HEK293T (cell line): ENCODE measurements around the gene PBX2.

Experiments
- ARNT ChIP-seq: fragments of 450-650 bp; IDR thresholded peaks from 2 replicates; pipeline ENCODE4 v1.6.1; 2017; ENCODE audit warnings: mild to moderate bottlenecking
- BHLHE40 ChIP-seq: fragments of 450-650 bp; IDR thresholded peaks from 2 replicates; pipeline ENCODE4 v1.6.1; 2016; ENCODE audit warnings: mild to moderate bottlenecking, moderate library complexity, borderline replicate concordance
- FOXA1 ChIP-seq: fragments of 450-650 bp; IDR thresholded peaks from 2 replicates; pipeline ENCODE4 v1.6.1; 2016; ENCODE audit warnings: mild to moderate bottlenecking
- FOXK2 ChIP-seq: fragments of 450-650 bp; IDR thresholded peaks from 2 replicates; pipeline ENCODE4 v1.6.1; 2016; ENCODE audit warnings: mild to moderate bottlenecking
- FOXM1 ChIP-seq: fragments of 450-650 bp; IDR thresholded peaks from 2 replicates; pipeline ENCODE4 v1.6.1; 2017; ENCODE audit warnings: mild to moderate bottlenecking, borderline replicate concordance
- LEF1 ChIP-seq: fragments of 450-650 bp; IDR thresholded peaks from 2 replicates; pipeline ENCODE4 v1.6.1; 2017; ENCODE audit warnings: mild to moderate bottlenecking, borderline replicate concordance
- NFRKB ChIP-seq: fragments of 450-650 bp; IDR thresholded peaks from 2 replicates; pipeline ENCODE4 v1.6.1; 2016; ENCODE audit warnings: mild to moderate bottlenecking, moderate library complexity
- SP1 ChIP-seq: fragments of 450-650 bp; IDR thresholded peaks from 2 replicates; pipeline ENCODE4 v1.6.1; 2017
- SUZ12 ChIP-seq: fragments of 450-650 bp; IDR thresholded peaks from 2 replicates; pipeline ENCODE4 v1.6.1; 2016; ENCODE audit warnings: mild to moderate bottlenecking
- TARDBP ChIP-seq: fragments of 450-650 bp; IDR thresholded peaks from 2 replicates; pipeline ENCODE4 v1.6.1; 2016
- TF ChIP-seq, protein P1 (sequence below): fragments of 450-650 bp; IDR thresholded peaks from 2 replicates; pipeline ENCODE4 v1.6.1; 2016

GRCh38 chr6:32214126-32214525 is 24.1 kb upstream of the PBX2 start:
- TF ChIP-seq TARDBP (no peak), FOXA1 (no peak), SUZ12 (no peak), LEF1 (no peak), NFRKB (no peak), BHLHE40 (no peak), FOXK2 (no peak), SP1 (no peak), FOXM1 (no peak), ARNT (no peak)
- TF ChIP-seq, protein P1, sequence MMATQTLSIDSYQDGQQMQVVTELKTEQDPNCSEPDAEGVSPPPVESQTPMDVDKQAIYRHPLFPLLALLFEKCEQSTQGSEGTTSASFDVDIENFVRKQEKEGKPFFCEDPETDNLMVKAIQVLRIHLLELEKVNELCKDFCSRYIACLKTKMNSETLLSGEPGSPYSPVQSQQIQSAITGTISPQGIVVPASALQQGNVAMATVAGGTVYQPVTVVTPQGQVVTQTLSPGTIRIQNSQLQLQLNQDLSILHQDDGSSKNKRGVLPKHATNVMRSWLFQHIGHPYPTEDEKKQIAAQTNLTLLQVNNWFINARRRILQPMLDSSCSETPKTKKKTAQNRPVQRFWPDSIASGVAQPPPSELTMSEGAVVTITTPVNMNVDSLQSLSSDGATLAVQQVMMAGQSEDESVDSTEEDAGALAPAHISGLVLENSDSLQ = no peak
